Activated CD4-positive, CD25-positive, alpha-beta regulatory T cell treated with anti-CD3 and anti-CD28 coated beads, Interleukin-2, amount 50 U/mL, for 24 hours (primary cell): ENCODE data around the gene LAMA4.
A peak's percentile ranks its signal among the peaks of the same experiment; 100 is the strongest.

Experiments
- ATAC-seq, 2 donors: fragments of 150-1000 bp; cut with Tn5 transposase; one replicate each; pipeline ENCODE4 v1.10.0; 2021; ENCODE audit warnings: mild to moderate bottlenecking in 1 of 2, moderate library complexity in 1 of 2

LAMA4 gene

GRCh38 chr6:112180095-112180820, 74.1 kb downstream of the LAMA4 start:
- ATAC-seq: peak in 1 of 2 donors; percentile 49

- no peak for ATAC-seq
Observed at GRCh38 chr6:112179631-112180030, 74.7 kb downstream of the LAMA4 start.

GRCh38 chr6:112178846-112179245, 75.5 kb downstream of the LAMA4 start:
- no peak for ATAC-seq

- ATAC-seq: no peak
Observed at GRCh38 chr6:112177092-112177491, 77.3 kb downstream of the LAMA4 start.

GRCh38 chr6:112176175-112176574, 78.2 kb downstream of the LAMA4 start:
- ATAC-seq: no peak

GRCh38 chr6:112173221-112173804, 81.1 kb downstream of the LAMA4 start:
- ATAC-seq: no peak

- ATAC-seq: no peak
Observed at GRCh38 chr6:112172540-112172939, 81.8 kb downstream of the LAMA4 start.

- ATAC-seq: no peak
Observed at GRCh38 chr6:112169541-112169940, 84.8 kb downstream of the LAMA4 start.

- ATAC-seq: peak; percentile 88 to 91
Observed at GRCh38 chr6:112163295-112164257, 90.8 kb downstream of the LAMA4 start.

GRCh38 chr6:112160745-112161144, 93.6 kb downstream of the LAMA4 start:
- ATAC-seq: no peak

GRCh38 chr6:112156668-112157067, 97.7 kb downstream of the LAMA4 start:
- ATAC-seq: no peak

- peak in 1 of 2 donors; percentile 7 for ATAC-seq
Observed at GRCh38 chr6:112155886-112156285, 98.5 kb downstream of the LAMA4 start.

- no peak for ATAC-seq
Observed at GRCh38 chr6:112154711-112155110, 99.7 kb downstream of the LAMA4 start.

- peak; percentile 21 to 68 for ATAC-seq
Observed at GRCh38 chr6:112153926-112154607, 100.3 kb downstream of the LAMA4 start.

GRCh38 chr6:112150363-112150762, 104.0 kb downstream of the LAMA4 start:
- no peak for ATAC-seq

- no peak for ATAC-seq
Observed at GRCh38 chr6:112149719-112150263, 104.6 kb downstream of the LAMA4 start.

GRCh38 chr6:112149236-112149635, 105.1 kb downstream of the LAMA4 start:
- ATAC-seq: no peak

- ATAC-seq: no peak
Observed at GRCh38 chr6:112148103-112148502, 106.3 kb downstream of the LAMA4 start.

GRCh38 chr6:112145080-112145573, 109.2 kb downstream of the LAMA4 start:
- no peak for ATAC-seq

GRCh38 chr6:112144145-112144926, 110.0 kb downstream of the LAMA4 start:
- ATAC-seq: no peak

- no peak for ATAC-seq
Observed at GRCh38 chr6:112141707-112142106, 112.7 kb downstream of the LAMA4 start.
